Measurements from ENCODE around the gene CACNA1D. TPM values are rescaled to one million over a fixed set of nuclear protein-coding genes. Genes with fewer than 3 reads are reported as not detected.

CACNA1D gene
- total and polyA plus RNA-seq, 8 donors: 0.31 to 36.5 (median 12.5) TPM

DNA sequence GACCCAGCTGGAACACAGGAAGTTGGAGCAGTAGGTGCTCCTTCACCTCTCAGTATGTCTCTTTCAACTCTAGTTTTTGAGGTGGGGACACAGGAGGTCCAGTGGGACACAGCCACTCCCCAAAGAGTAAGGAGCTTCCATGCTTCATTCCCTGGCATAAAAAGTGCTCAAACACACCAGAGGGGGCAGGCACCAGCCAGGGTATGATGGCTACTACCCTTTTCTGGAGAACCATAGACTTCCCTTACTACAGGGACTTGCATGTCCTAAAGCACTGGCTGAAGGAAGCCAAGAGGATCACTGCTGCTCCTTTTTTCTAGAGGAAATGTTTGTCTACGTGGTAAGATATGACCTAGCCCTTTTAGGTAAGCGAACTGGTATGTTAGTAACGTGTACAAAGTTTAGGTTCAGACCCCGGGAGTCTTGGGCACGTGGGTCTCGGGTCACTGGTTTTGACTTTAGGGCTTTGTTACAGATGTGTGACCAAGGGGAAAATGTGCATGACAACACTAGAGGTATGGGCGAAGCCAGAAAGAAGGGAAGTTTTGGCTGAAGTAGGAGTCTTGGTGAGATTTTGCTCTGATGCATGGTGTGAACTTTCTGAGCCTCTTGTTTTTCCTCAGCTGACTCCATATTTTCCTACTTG lies 363.8 kb downstream of the CACNA1D start:
- no peak for DNase-seq
- intact Hi-C loops (cut with DNase I; ENCODE audit: low total_unique reads): no loop called here
- no peaks in the 10 kb centered on the region for H3K9me3 ChIP-seq
- H3K36me3 ChIP-seq: peaks cover 14 to 54% (median 48%) of the 10 kb centered on the region in 4 donors
- no peak overlapping the region for H3K27ac ChIP-seq
- TF ChIP-seq, protein P1, sequence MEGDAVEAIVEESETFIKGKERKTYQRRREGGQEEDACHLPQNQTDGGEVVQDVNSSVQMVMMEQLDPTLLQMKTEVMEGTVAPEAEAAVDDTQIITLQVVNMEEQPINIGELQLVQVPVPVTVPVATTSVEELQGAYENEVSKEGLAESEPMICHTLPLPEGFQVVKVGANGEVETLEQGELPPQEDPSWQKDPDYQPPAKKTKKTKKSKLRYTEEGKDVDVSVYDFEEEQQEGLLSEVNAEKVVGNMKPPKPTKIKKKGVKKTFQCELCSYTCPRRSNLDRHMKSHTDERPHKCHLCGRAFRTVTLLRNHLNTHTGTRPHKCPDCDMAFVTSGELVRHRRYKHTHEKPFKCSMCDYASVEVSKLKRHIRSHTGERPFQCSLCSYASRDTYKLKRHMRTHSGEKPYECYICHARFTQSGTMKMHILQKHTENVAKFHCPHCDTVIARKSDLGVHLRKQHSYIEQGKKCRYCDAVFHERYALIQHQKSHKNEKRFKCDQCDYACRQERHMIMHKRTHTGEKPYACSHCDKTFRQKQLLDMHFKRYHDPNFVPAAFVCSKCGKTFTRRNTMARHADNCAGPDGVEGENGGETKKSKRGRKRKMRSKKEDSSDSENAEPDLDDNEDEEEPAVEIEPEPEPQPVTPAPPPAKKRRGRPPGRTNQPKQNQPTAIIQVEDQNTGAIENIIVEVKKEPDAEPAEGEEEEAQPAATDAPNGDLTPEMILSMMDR (IDR thresholded peaks at IDR 0.05): no peak
- no peak for TF ChIP-seq EP300 (IDR thresholded peaks at IDR 0.05)
- no peak for TF ChIP-seq POLR2A (IDR thresholded peaks at IDR 0.05)
- TF ChIP-seq POLR2AphosphoS5 (IDR thresholded peaks at IDR 0.05): no peak
- no peaks in the 10 kb centered on the region for H3K27me3 ChIP-seq
- no peak overlapping the region for H3K4me3 ChIP-seq
- 72 to 84% (median 75%) methylated on average over 7 of the region's 7 CpGs for WGBS, 5 donors
- peaks cover 0 to 9% (median 0%) of the 10 kb centered on the region in 4 donors for H3K4me1 ChIP-seq

DNA sequence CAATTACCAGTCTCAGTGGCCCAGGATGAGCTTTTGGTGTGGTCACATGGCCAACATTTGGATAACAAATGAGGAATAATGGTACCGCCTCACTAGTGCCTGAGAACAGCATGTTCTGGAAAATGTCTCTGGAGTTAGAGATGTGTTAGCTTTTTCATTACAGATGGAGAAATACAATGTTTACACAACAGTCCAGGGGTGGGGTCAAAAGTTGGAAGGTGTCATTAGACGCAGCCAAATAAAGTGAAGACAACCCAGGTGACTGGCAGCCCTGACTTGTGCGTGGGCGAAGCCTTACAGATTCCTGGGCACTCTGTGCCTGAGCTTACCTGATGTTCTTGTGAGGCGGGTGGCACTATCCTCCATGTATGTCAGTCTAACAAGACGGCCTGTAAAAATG lies 364.8 kb downstream of the CACNA1D start:
- no peak for DNase-seq
- 89 to 93% (median 90%) methylated on average over 6 of the region's 6 CpGs for WGBS, 5 donors

DNA sequence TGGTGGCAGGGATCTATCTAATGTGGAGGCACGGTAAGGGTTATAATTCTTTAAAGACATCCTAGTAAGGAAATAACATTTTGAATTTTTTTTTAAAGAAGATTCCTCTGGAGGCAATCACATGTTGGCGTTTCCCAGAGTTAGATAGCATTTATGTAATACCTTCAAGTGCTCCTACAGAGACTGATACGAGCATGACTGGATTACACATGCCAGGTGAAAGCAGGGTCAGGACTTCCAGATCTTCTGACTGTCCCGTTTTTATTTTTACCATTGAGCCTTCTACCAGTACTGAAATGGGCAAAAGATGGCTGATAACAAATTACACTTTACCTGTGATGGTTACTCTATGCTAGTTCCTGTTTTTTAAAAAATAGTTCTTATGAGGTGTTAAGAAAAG lies 365.8 kb downstream of the CACNA1D start:
- Histone ChIP-seq H3K9me3 (no peaks in the 10 kb centered on the region), H3K27me3 (no peaks in the 10 kb centered on the region), H3K4me3 (no peak overlapping the region), H3K27ac (no peak overlapping the region), H3K4me1 (peaks cover 0 to 9% (median 0%) of the 10 kb centered on the region in 4 donors), H3K36me3 (peaks cover 26 to 74% (median 68%) of the 10 kb centered on the region in 4 donors)
- TF ChIP-seq, protein P1 (IDR thresholded peaks at IDR 0.05): no peak
- no peak for TF ChIP-seq POLR2AphosphoS5 (IDR thresholded peaks at IDR 0.05)
- no peak for DNase-seq
- 80 to 90% (median 89%) methylated on average over 4 of the region's 4 CpGs for WGBS, 5 donors
- intact Hi-C loops (cut with DNase I; ENCODE audit: low total_unique reads): no loop called here

More for the DNA sequence above, 364.8 kb downstream of the CACNA1D start:
- Histone ChIP-seq H3K4me1 (peaks cover 0 to 9% (median 0%) of the 10 kb centered on the region in 4 donors), H3K4me3 (no peak overlapping the region), H3K36me3 (peaks cover 18 to 63% (median 58%) of the 10 kb centered on the region in 4 donors), H3K27me3 (no peaks in the 10 kb centered on the region), H3K27ac (no peak overlapping the region), H3K9me3 (no peaks in the 10 kb centered on the region)
- TF ChIP-seq, protein P1 (IDR thresholded peaks at IDR 0.05): no peak
- TF ChIP-seq POLR2A (IDR thresholded peaks at IDR 0.05) (no peak), EP300 (IDR thresholded peaks at IDR 0.05) (no peak)
- intact Hi-C loops (cut with DNase I; ENCODE audit: low total_unique reads): no loop called here

DNA sequence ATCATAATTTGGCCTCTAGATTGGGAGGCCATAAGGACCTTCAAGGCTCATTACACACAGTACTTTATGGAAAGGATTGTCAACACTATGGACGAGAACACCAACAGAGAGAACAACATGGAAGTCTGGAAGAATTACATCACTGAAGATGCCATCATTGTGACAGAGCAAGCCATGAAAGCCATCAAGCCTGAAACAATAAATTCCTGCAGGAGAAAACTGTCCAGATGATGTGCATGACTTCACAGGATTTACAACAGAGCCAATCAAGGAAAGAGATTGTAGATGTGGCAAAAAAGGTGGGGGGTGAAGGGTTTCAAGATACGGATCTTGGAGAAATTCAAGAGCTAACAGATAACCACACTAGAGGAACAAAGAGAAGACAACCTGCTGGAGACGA lies 367.8 kb downstream of the CACNA1D start:
- peaks cover 0 to 9% (median 0%) of the 10 kb centered on the region in 4 donors for H3K4me1 ChIP-seq
- no peak for DNase-seq
- TF ChIP-seq EP300 (IDR thresholded peaks at IDR 0.05) (no peak), POLR2A (IDR thresholded peaks at IDR 0.05) (no peak), POLR2AphosphoS5 (IDR thresholded peaks at IDR 0.05) (no peak)
- TF ChIP-seq, protein P1 (IDR thresholded peaks at IDR 0.05): no peak
- 91 to 99% (median 96%) methylated on average over 3 of the region's 3 CpGs for WGBS, 5 donors
- H3K36me3 ChIP-seq: peaks cover 35 to 94% (median 89%) of the 10 kb centered on the region in 4 donors
- intact Hi-C loops (cut with DNase I; ENCODE audit: low total_unique reads): no loop called here
- no peak overlapping the region for H3K4me3 ChIP-seq
- H3K27ac ChIP-seq: no peak overlapping the region
- H3K27me3 ChIP-seq: no peaks in the 10 kb centered on the region
- H3K9me3 ChIP-seq: no peaks in the 10 kb centered on the region
